C4-2B (cell line): ENCODE measurements around the gene KRTAP5-1.
"Not testable (repeated sequence)": the region's sequence is repeated elsewhere in the genome, so short reads cannot be mapped to it uniquely, and the experiment has no call there.

ENCODE experiments used
- H3K27ac ChIP-seq: fragments of 450-650 bp; 2 replicates; pipeline ENCODE4 v1.5.1; 2017
- ZFX ChIP-seq: fragments of 450-650 bp; IDR thresholded peaks from 2 replicates; pipeline ENCODE4 v1.6.1; 2017
- TF ChIP-seq, protein P1 (sequence below): fragments of 450-650 bp; conservative IDR thresholded peaks from 2 replicates; pipeline ENCODE4 v1.5.1; 2017; ENCODE audit warnings: mild to moderate bottlenecking

The KRTAP5-1 gene

DNA sequence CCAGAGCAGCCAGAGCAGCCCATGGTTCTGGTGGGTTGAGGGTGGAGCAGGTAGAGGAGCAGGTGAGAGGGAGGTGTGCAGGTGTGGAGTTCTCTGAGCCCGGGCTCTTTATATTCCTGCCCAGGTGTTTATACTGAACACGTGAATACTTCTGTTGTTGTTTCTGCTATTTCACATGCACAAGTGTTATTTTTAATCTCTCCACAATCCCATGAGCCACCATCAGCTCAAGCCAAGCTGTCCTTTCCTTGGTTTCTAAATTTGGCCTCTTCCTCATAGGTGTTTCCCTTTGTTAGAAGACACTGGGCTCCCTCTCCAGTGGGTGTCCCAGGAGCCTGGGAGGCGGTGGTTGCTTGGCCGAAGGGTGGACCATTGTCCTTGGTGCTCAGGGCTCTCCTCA lies 23.3 kb upstream of the KRTAP5-1 start, which contains the start of gene KRTAP5-3:
Gene KRTAP5-3 (minus strand): TSS at position 101 of the 400 bp plus-strand sequence. CDS start 78 bp downstream, at position 23.
- no peak for TF ChIP-seq ZFX
- TF ChIP-seq, protein P1, sequence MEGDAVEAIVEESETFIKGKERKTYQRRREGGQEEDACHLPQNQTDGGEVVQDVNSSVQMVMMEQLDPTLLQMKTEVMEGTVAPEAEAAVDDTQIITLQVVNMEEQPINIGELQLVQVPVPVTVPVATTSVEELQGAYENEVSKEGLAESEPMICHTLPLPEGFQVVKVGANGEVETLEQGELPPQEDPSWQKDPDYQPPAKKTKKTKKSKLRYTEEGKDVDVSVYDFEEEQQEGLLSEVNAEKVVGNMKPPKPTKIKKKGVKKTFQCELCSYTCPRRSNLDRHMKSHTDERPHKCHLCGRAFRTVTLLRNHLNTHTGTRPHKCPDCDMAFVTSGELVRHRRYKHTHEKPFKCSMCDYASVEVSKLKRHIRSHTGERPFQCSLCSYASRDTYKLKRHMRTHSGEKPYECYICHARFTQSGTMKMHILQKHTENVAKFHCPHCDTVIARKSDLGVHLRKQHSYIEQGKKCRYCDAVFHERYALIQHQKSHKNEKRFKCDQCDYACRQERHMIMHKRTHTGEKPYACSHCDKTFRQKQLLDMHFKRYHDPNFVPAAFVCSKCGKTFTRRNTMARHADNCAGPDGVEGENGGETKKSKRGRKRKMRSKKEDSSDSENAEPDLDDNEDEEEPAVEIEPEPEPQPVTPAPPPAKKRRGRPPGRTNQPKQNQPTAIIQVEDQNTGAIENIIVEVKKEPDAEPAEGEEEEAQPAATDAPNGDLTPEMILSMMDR, result no peak
- no peak within 1 kb of the TSS for H3K27ac ChIP-seq

DNA sequence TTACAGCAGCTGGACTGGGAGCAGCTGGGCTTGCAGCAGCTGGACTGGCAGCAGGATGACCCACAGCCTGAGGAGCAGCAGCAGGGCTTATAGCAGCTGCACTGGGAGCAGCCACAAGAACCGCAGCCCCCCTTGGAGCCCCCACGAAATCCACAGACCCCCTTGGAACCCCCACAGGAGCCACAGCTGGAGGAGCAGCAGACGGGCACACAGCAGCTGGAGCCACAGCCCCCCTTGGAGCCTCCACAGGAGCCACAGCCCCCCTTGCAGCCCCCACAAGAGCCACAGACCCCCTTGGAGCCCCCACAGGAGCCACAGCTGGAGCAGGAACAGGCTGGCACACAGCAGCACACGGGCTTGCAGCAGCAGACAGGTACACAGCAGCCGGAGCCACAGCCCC lies 22.8 kb upstream of the KRTAP5-1 start:
- H3K27ac ChIP-seq, result not testable (repeated sequence)

DNA sequence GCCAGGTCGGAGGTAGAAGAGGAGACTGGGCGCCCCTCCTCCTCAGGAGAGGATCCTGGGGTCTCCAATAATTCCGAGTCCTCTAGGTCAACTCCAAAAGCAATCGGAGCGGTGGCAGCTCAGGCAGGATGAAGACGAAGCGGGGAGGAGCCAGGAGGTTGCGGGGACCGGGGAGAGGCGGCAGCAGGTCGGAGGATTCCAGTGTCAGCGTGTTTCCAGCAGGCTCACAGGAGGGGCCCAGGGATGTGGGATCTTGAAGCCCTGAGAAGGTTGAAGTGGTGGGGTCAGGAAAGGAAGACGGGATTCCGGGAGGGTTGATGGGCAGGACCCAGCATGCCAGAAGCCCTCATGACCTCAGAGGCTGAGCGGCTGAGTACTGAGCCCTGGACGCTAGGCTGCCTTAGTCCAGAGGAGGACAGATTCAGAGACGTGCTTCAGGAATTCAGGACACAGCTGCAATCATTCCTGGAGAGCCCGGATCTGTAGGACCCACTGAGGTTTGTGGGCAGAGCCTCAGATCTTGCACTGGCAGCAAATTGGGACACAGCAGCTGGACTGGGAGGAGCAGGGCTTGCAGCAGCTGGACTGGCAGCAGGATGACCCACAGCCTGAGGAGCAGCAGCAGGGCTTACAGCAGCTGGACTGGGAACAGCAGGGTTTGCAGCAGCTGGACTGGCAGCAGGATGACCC lies 22.2 kb upstream of the KRTAP5-1 start:
- H3K27ac ChIP-seq, result not testable (repeated sequence)

DNA sequence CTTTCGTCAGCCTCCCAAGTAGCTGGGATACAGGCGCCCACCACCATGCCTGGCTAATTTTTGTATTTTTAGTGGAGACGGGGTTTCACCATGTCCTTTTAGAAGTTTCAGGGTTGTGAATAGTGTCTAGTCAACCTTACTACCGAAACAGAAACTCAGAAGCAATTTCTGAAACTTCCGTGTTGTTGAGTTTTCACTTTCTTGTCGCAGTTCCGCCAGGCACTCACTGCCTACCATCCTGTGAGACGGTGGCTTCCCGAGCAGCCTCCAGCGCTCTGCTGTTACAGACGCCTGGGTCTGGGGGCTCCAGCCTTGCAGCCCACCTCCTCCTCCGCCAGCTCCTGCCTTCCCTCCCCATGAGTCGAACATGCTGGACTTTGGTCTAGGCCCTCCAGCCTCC lies 20.8 kb upstream of the KRTAP5-1 start:
- H3K27ac ChIP-seq, result not testable (repeated sequence)

DNA sequence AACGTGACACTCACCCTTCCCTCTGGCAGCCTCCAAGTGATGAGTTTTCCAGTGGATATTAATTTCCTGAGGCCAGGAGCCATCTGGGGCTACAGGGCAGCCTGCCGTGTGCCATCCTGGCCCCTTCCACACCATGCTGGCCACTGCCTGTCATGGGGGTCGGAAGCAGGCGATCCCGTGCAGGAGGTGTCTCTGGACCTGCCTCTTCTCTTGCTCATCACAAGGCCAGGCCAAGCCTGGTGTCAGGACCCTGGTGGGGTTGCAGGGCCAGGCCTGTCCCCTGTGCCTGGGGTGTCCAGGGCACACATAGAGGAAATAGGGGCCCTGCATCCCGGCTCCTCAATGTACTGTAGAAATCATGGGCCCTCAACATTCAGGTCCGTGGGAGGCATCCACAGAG lies 19.6 kb upstream of the KRTAP5-1 start:
- TF ChIP-seq ZFX, result no peak
- TF ChIP-seq, protein P1, result no peak
- H3K27ac ChIP-seq, result no peak overlapping the region

DNA sequence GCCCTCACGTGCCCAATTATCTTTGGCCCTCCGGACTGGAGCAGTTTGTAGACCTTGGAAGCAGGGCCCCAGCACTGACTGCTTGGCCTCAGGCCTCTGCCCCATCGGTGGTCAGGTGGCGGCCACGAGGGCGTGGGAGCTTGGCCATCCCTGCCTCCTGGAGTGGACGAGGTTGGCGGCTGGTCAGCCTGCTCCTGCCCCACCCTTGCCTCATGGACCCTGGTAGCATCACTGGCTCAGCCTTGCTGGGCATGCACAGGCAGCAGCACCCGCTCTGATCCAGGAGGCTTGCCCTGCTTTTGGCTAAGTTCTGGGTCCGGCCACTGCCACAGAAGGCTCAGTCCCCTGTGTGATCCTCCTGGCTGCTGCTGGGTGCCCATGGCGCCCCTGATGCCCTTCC lies 19.1 kb upstream of the KRTAP5-1 start:
- no peak for TF ChIP-seq ZFX
- TF ChIP-seq, protein P1, result no peak

DNA sequence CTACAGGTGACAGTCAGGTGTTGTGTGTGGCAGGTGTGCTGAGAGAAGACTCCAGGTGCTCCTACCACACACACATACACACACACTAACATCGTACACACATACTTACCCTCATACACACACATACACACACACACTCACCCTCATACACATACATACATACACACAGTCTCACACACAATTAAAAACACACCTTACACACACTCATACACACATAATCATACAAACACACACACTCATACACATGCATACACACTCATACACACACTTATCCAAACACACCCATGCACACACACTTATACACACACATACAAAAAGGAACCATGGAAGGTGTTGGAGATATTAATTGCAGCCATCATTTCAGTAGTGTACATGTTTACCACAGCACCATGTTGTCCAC lies 18.5 kb upstream of the KRTAP5-1 start:
- no peak overlapping the region for H3K27ac ChIP-seq
- TF ChIP-seq, protein P1, result no peak

More for the DNA sequence above, 19.1 kb upstream of the KRTAP5-1 start:
- H3K27ac ChIP-seq, result no peak overlapping the region

DNA sequence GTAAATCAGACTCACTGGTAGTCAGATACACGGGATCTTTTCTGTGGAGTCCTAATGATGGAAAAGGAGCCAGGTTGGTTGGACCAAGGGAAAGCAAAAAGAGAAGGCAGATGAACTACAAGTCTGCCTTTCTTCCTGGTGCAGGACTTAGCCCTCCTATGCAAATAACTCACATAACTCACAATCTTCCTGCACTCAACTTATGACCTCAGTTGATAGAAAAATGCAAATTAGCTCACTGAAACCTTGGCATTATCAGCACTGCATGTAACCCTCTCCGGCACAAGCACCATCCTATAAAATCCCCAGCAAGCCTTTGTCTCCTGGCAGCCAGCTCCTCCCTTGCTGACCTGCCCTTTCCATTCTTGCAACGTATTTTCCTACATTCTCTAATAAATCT lies 16.6 kb upstream of the KRTAP5-1 start:
- not testable (repeated sequence) for H3K27ac ChIP-seq

DNA sequence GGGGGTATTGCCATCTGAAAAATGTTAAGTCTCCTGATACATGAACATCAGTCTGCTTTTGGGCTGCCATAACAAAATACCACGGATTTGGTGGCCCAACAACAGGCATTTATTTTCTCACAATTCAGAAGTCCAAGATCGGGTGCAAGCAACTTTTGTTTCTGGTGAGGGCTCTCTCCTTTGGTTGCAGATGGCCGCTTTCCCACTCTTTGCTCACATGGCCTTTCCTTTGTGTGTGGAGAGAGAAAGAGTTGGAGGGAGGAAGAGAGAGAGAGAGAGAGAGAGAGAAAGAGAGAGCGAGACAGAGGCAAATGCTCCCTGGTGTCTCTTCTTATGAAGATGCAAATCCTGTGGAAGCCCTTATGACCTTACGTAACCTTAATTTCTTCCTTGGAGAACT lies 15.5 kb upstream of the KRTAP5-1 start:
- no peak for TF ChIP-seq ZFX
- no peak overlapping the region for H3K27ac ChIP-seq

DNA sequence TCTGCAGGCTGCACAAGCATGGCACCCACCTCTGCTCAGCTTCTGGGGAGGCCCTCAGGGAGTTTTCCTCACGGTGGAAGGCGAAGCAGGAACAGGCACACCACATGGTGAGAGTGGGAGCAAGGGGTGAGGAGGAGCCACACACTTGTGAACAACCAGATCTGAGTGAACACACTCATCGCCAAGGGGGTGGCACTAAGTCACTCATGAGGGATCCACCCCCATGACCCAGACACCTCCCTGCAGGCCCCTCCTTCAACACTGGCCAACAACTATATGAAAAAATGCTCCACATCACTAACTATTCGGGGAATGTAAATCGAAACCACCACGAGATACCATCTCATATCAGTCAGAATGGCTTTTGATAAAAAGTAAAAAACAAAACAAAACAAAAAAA lies 13.7 kb upstream of the KRTAP5-1 start:
- no peak for TF ChIP-seq ZFX
- TF ChIP-seq, protein P1, result no peak

DNA sequence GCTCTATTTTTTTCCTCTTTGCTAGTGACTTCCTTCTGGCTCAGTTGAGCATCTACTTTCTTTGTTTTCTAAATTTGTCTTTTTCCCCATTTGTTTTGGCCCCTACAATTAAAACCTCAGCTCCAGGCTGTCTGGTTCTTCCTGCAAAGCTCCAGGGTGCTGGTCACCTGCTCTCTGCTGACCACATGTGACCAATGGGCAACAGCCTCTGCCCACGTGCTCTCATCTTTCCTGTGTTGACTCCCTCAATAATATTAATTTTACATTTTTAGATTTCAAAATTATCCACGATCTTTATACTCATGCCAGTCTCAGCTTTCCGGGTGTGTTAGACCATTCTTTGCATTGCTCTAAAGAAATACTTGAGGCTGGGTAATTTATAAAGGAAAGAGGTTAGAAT lies 13.3 kb upstream of the KRTAP5-1 start:
- H3K27ac ChIP-seq, result not testable (repeated sequence)

More for the DNA sequence above, 13.7 kb upstream of the KRTAP5-1 start:
- no peak overlapping the region for H3K27ac ChIP-seq
